HCT116 (cell line): ENCODE data around the gene RNF128. TPM values are rescaled to one million over a fixed set of nuclear protein-coding genes. Genes with fewer than 3 reads are reported as not detected.

ENCODE experiments used
- ATAC-seq: fragments of 200-7000 bp; cut with Tn5 transposase; 2 replicates; pipeline ENCODE4 v1.9.1; 2020; ENCODE audit warnings: mild to moderate bottlenecking, moderate library complexity
- BruUV-seq: library from RNA; stranded (reverse); fragments of 400-500 nt; replicated peaks from 2 replicates; lab custom pipeline; 2021; lab: Mats Ljungman, UMichigan
- CTCF ChIA-PET: fragments of 300-600 bp; sonication (Branson Sonifier 250); formaldehyde crosslinking; loops from one replicate; lab custom pipeline; 2021; ENCODE audit warnings: antibody characterized with exemption; lab: Charles Lee
- POLR2A ChIA-PET: fragments of 300-600, 350-600 bp; sonication (Branson Sonifier 250); formaldehyde crosslinking; loops from one replicate; lab custom pipeline; 2021; ENCODE audit warnings: antibody characterized with exemption; lab: Charles Lee
- RAD21 ChIA-PET, 2 experiments: fragments of 300-600 bp; sonication (Branson Sonifier 250); formaldehyde crosslinking; loops; one replicate each; lab custom pipeline; 2023; ENCODE audit warnings: low total read pairs in 2 of 2; ENCODE audit not compliant: uncharacterized antibody in 2 of 2, unreplicated experiment in 2 of 2, low non-redundant PET in 1 of 2; lab: Charles Lee
- DNase-seq: peaks from one replicate; pipeline ENCODE4 v3.0.0-alpha.2; 2010; ENCODE audit warnings: low read depth, low spot score
- H2AFZ ChIP-seq: fragments of 200-600 bp; shearing (Covaris generic), sonication (generic); 2 replicates; pipeline ENCODE4 v1.6.1; 2017; ENCODE audit warnings: low read depth, mixed run types, mixed read lengths, antibody characterized with exemption, low read length; ENCODE audit not compliant: poor library complexity, severe bottlenecking
- H3K27ac ChIP-seq: 2 replicates; pipeline ENCODE4 v1.5.1; 2012; ENCODE audit warnings: low read depth, low read length
- H3K27me3 ChIP-seq: fragments of 200-600 bp; sonication (generic); 2 replicates; pipeline ENCODE4 v1.6.1; 2016; ENCODE audit warnings: mixed run types, low read length, mixed read lengths; ENCODE audit not compliant: insufficient read depth
- H3K36me3 ChIP-seq, 2 experiments: fragments of 200-500 bp in 1 of 2; fragments of 200-600 bp in 1 of 2; sonication (Bioruptor generic) in 1 of 2; sonication (generic) in 1 of 2; 2 replicates each; pipeline versions ENCODE4 v1.5.1 to v1.6.1; 2014 to 2016; ENCODE audit warnings: low read length in 2 of 2, inconsistent platforms in 1 of 2, mixed read lengths in 1 of 2, mixed run types in 1 of 2; ENCODE audit not compliant: insufficient read depth in 2 of 2, control insufficient read depth in 1 of 2
- H3K4me1 ChIP-seq, 2 experiments: fragments of 200-600 bp in 1 of 2; sonication (generic) in 1 of 2; 2 replicates each; pipeline versions ENCODE4 v1.5.1 to v1.6.1; 2012 to 2017; ENCODE audit warnings: low read length in 2 of 2, inconsistent platforms in 1 of 2, mild to moderate bottlenecking in 1 of 2, mixed read lengths in 1 of 2, mixed run types in 1 of 2, moderate library complexity in 1 of 2; ENCODE audit not compliant: insufficient read depth in 2 of 2, control insufficient read depth in 1 of 2
- H3K4me2 ChIP-seq: fragments of 200-600 bp; sonication (generic); 2 replicates; pipeline ENCODE4 v1.6.1; 2017; ENCODE audit warnings: mixed run types, low read length, mixed read lengths
- H3K4me3 ChIP-seq, 2 experiments: fragments of 200-600 bp in 1 of 2; sonication (generic) in 1 of 2; replicated peaks in 1 of 2; 2 replicates each; pipeline ENCODE4 v1.5.1; 2011 to 2016; ENCODE audit warnings: low read length in 2 of 2, control low read depth in 1 of 2, low read depth in 1 of 2, mild to moderate bottlenecking in 1 of 2, mixed read lengths in 1 of 2, mixed run types in 1 of 2
- H3K79me2 ChIP-seq: fragments of 200-600 bp; sonication (generic); 2 replicates; pipeline ENCODE4 v1.6.1; 2017; ENCODE audit warnings: mild to moderate bottlenecking, mixed run types, low read length, moderate library complexity, mixed read lengths; ENCODE audit not compliant: insufficient read depth
- H3K9ac ChIP-seq: fragments of 200-600 bp; sonication (generic); 2 replicates; pipeline ENCODE4 v1.6.1; 2016; ENCODE audit warnings: low read length, mixed read lengths
- H3K9me2 ChIP-seq: fragments of 200-600 bp; sonication (generic), shearing (Covaris generic); 2 replicates; pipeline ENCODE4 v1.6.1; 2017; ENCODE audit warnings: mixed run types, mild to moderate bottlenecking, moderate library complexity; ENCODE audit not compliant: insufficient read depth
- H3K9me3 ChIP-seq, 2 experiments: fragments of 200-500 bp in 1 of 2; fragments of 200-600 bp in 1 of 2; sonication (Bioruptor generic) in 1 of 2; sonication (generic) in 1 of 2; 2 replicates each; pipeline ENCODE4 v1.6.1; 2014 to 2017; ENCODE audit warnings: low read length in 2 of 2, mixed read lengths in 2 of 2, inconsistent platforms in 1 of 2, low read depth in 1 of 2, mild to moderate bottlenecking in 1 of 2, mixed run types in 1 of 2, moderate library complexity in 1 of 2; ENCODE audit not compliant: control insufficient read depth in 1 of 2, insufficient read depth in 1 of 2
- H4K20me1 ChIP-seq: fragments of 200-600 bp; sonication (generic), shearing (Covaris generic); 2 replicates; pipeline ENCODE4 v1.6.1; 2017; ENCODE audit warnings: mixed run types, mild to moderate bottlenecking, moderate library complexity; ENCODE audit not compliant: insufficient read depth
- CBX3 ChIP-seq: IDR thresholded peaks from 2 replicates; pipeline ENCODE4 v1.6.1; 2012; ENCODE audit warnings: low read depth
- CEBPB ChIP-seq: IDR thresholded peaks from 2 replicates; pipeline ENCODE4 v1.6.1; 2012; ENCODE audit warnings: low read depth
- ELF1 ChIP-seq: IDR thresholded peaks from 2 replicates; pipeline ENCODE4 v1.6.1; 2012; ENCODE audit warnings: low read depth, borderline replicate concordance
- EZH2 ChIP-seq: fragments of 200-600 bp; sonication (generic); IDR thresholded peaks from 2 replicates; pipeline ENCODE4 v1.6.1; 2017; ENCODE audit warnings: antibody characterized with exemption, mixed run types
- EZH2phosphoT487 ChIP-seq: fragments of 200-600 bp; IDR thresholded peaks from 2 replicates; pipeline ENCODE4 v1.6.1; 2018; ENCODE audit warnings: antibody characterized with exemption, borderline replicate concordance
- TCF7L2 ChIP-seq: IDR thresholded peaks from 2 replicates; pipeline ENCODE4 v1.7.0; 2011; ENCODE audit warnings: borderline replicate concordance, inconsistent platforms; ENCODE audit not compliant: insufficient read depth, insufficient read length; ENCODE audit errors: extremely low read depth
- intact Hi-C: fragments of 100-400 bp; cut with micrococcal nuclease; formaldehyde crosslinking; loops from 2 replicates; pipeline ENCODE4 v1.10.0; 2022
- total RNA-seq: library from RNA; stranded (reverse); gene quantifications from one replicate; pipeline ENCODE4 v1.2.1, GENCODE V29; 2021; ENCODE audit not compliant: unreplicated experiment
- TF ChIP-seq, protein P1 (sequence below): IDR thresholded peaks from 2 replicates; pipeline ENCODE4 v1.6.1; 2012
- TF ChIP-seq, protein P2 (sequence below): IDR thresholded peaks from 2 replicates; pipeline ENCODE4 v1.6.1; 2012; ENCODE audit warnings: low read depth

Gene RNF128
- total RNA-seq, 1 experiment from 2014 or later: 5.8 TPM

DNA sequence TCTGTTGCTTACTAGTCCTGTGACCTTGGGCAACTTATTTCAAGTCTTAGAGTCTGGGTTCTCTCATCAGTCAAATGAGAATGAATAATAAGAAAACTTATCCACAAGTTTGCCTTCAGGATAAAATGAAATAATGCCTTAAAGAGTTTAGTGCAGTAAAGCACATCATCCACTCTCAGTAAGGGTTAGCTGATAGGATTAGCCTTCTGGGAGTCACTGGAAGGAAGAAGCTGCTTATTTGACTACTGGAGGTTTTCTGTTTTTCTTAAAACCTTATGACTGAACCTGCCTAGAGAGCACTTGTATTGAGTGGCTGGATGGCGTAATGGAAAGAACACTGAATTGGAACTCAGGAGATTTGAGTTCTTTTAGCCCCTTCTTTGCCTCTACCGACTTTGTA is 1.8 kb downstream of the RNF128 start:
- Histone ChIP-seq H3K27ac (no peak overlapping the region), H3K9me3 (no peaks in the 10 kb centered on the region), H3K79me2 (no peaks in the 10 kb centered on the region), H2AFZ (no peak overlapping the region), H3K4me3 (peak overlapping the region in 1 of 2 experiments; percentile 63; a peak in 1 of 4 replicates), H3K27me3 (no peaks in the 10 kb centered on the region), H3K9ac (peak overlapping the region; percentile 67; the same call in 1 of the 2 replicates), H4K20me1 (no peaks in the 10 kb centered on the region), H3K9me2 (no peaks in the 10 kb centered on the region), H3K4me2 (peak overlapping the region; percentile 91), H3K4me1 (peaks cover 0 to 20% of the 10 kb centered on the region in 2 experiments; a peak in 2 of 4 replicates), H3K36me3 (no peaks in the 10 kb centered on the region)
- intact Hi-C loops: no loop called here
- DNase-seq (no peak), ATAC-seq (no peak)
- POLR2A ChIA-PET: no interaction called here
- BruUV-seq: no TSS peak
- RAD21 ChIA-PET: no interaction called here
- TF ChIP-seq CEBPB (no peak), ELF1 (no peak), TCF7L2 (no peak), EZH2 (no peak)
- TF ChIP-seq, protein P1, sequence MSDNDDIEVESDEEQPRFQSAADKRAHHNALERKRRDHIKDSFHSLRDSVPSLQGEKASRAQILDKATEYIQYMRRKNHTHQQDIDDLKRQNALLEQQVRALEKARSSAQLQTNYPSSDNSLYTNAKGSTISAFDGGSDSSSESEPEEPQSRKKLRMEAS: no peak
- CTCF ChIA-PET: no interaction called here

DNA sequence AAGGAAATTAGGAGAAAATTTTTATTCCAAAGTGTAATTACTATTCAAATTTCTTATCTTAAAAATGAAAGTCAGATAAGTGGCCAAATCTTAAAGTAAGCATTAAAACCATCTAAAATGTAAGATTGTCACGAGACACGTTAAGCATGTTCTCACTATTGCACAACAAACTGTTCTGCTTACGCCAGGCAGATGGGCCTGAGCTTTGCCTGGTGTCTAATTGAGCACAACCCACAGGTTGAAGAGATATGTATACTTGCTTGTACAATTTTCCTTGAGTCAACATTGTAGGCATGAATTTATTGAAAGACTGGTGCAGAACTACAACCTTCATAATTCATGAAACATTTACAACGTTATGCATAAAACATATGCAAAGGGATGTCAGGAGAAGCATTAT is 3.9 kb downstream of the RNF128 start:
- Histone ChIP-seq H3K36me3 (no peaks in the 10 kb centered on the region), H3K4me1 (peaks cover 0 to 20% of the 10 kb centered on the region in 2 experiments; a peak in 2 of 4 replicates), H4K20me1 (no peaks in the 10 kb centered on the region), H3K4me3 (no peak overlapping the region), H3K9ac (no peak overlapping the region), H3K79me2 (no peaks in the 10 kb centered on the region), H3K27me3 (no peaks in the 10 kb centered on the region), H3K4me2 (no peak overlapping the region), H3K9me3 (no peaks in the 10 kb centered on the region), H3K9me2 (no peaks in the 10 kb centered on the region), H3K27ac (no peak overlapping the region), H2AFZ (no peak overlapping the region)
- CTCF ChIA-PET: no interaction called here
- BruUV-seq: no TSS peak
- DNase-seq: no peak
- TF ChIP-seq ELF1 (no peak), EZH2phosphoT487 (no peak), EZH2 (no peak), CBX3 (no peak)
- TF ChIP-seq, protein P2, sequence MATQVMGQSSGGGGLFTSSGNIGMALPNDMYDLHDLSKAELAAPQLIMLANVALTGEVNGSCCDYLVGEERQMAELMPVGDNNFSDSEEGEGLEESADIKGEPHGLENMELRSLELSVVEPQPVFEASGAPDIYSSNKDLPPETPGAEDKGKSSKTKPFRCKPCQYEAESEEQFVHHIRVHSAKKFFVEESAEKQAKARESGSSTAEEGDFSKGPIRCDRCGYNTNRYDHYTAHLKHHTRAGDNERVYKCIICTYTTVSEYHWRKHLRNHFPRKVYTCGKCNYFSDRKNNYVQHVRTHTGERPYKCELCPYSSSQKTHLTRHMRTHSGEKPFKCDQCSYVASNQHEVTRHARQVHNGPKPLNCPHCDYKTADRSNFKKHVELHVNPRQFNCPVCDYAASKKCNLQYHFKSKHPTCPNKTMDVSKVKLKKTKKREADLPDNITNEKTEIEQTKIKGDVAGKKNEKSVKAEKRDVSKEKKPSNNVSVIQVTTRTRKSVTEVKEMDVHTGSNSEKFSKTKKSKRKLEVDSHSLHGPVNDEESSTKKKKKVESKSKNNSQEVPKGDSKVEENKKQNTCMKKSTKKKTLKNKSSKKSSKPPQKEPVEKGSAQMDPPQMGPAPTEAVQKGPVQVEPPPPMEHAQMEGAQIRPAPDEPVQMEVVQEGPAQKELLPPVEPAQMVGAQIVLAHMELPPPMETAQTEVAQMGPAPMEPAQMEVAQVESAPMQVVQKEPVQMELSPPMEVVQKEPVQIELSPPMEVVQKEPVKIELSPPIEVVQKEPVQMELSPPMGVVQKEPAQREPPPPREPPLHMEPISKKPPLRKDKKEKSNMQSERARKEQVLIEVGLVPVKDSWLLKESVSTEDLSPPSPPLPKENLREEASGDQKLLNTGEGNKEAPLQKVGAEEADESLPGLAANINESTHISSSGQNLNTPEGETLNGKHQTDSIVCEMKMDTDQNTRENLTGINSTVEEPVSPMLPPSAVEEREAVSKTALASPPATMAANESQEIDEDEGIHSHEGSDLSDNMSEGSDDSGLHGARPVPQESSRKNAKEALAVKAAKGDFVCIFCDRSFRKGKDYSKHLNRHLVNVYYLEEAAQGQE: no peak
- RAD21 ChIA-PET: no interaction called here
- no peak for ATAC-seq
- intact Hi-C loops: no loop called here
- POLR2A ChIA-PET: no interaction called here
